Gastroesophageal sphincter (tissue), 4 donors: ENCODE data around the gene VSTM2L. TPM values are rescaled to one million over a fixed set of nuclear protein-coding genes. Genes with fewer than 3 reads are reported as not detected.

ENCODE experiments used
- ATAC-seq: fragments of 150-250 bp; one replicate; pipeline ENCODE4 v1.9.1; 2016; ENCODE audit warnings: mild to moderate bottlenecking, moderate library complexity
- H3K27ac ChIP-seq, 4 donors: fragments of 200-600 bp; sonication (generic) in 3 of 4; 1 replicate in 3 of 4; 2 replicates in 1 of 4; pipeline ENCODE4 v1.5.1; 2016 to 2019
- H3K27me3 ChIP-seq: fragments of 200-600 bp; sonication (generic); one replicate; pipeline ENCODE4 v1.5.1; 2019
- H3K36me3 ChIP-seq, 2 donors: fragments of 200-600 bp; sonication (generic); one replicate each; pipeline ENCODE4 v1.5.1; 2019; ENCODE audit warnings: control low read depth in 1 of 2
- H3K4me1 ChIP-seq, 3 donors: fragments of 200-600 bp; sonication (generic); 1 replicate in 2 of 3; 2 replicates in 1 of 3; pipeline ENCODE4 v1.5.1; 2016 to 2019; ENCODE audit warnings: control low read depth in 2 of 3
- H3K4me3 ChIP-seq, 2 donors: fragments of 200-600 bp; sonication (generic); one replicate each; pipeline ENCODE4 v1.5.1; 2019; ENCODE audit warnings: mild to moderate bottlenecking in 1 of 2, moderate library complexity in 1 of 2
- H3K9me3 ChIP-seq, 3 donors: fragments of 200-600 bp; sonication (generic); one replicate each; pipeline ENCODE4 v1.5.1; 2017 to 2019; ENCODE audit warnings: control low read depth in 2 of 3
- CTCF ChIP-seq, 4 experiments: fragments of 200-600 bp in 2 of 4; fragments of 450-650 bp in 2 of 4; sonication (generic) in 1 of 4; IDR thresholded peaks; one replicate each; pipeline ENCODE4 v1.5.1; 2017 to 2019; ENCODE audit warnings: antibody characterized with exemption in 4 of 4, mild to moderate bottlenecking in 2 of 4, moderate library complexity in 2 of 4
- EP300 ChIP-seq: sonication (generic); formaldehyde crosslinking; IDR thresholded peaks from one replicate; pipeline ENCODE4 v1.6.1; 2017; ENCODE audit warnings: antibody characterized with exemption, mild to moderate bottlenecking
- POLR2A ChIP-seq, 2 donors: fragments of 450-650 bp; IDR thresholded peaks; one replicate each; pipeline ENCODE4 v1.6.1; 2017; ENCODE audit warnings: antibody characterized with exemption in 2 of 2, mild to moderate bottlenecking in 2 of 2, moderate library complexity in 1 of 2
- POLR2AphosphoS5 ChIP-seq: sonication (generic); formaldehyde crosslinking; IDR thresholded peaks from one replicate; pipeline ENCODE4 v1.6.1; 2017; ENCODE audit warnings: antibody characterized with exemption
- WGBS, 2 donors: methylation state at CpG; one replicate each; pipeline ENCODE4 v1.1.5; 2018; ENCODE audit warnings: low coverage in 1 of 2; 5-methylcytosine and 5-hydroxymethylcytosine counted together
- total RNA-seq, 4 donors: library from RNA; depleted of rRNA; stranded (reverse); fragments of >200 nt; gene quantifications; one replicate each; pipeline ENCODE4 v1.1.0, GENCODE V29; 2016

VSTM2L gene
- total RNA-seq, 4 donors from 2014 or later: 0.94 to 8.5 (median 7.0) TPM

- peaks cover 0 to 6% (median 0%) of the 10 kb centered on the region in 3 donors for H3K4me1 ChIP-seq
- no peak for TF ChIP-seq CTCF (IDR thresholded peaks at IDR 0.05)
- no peak for TF ChIP-seq EP300
- TF ChIP-seq POLR2AphosphoS5: no peak
- no peak for ATAC-seq
These were observed 76.4 kb downstream of the VSTM2L start for GRCh38 chr20:37979021-37979985.

GRCh38 chr20:37980383-37980782 lies 77.5 kb downstream of the VSTM2L start:
- H3K27ac ChIP-seq: no peak overlapping the region
- peaks cover 0 to 39% of the 10 kb centered on the region in 2 donors for H3K36me3 ChIP-seq
- no peaks in the 10 kb centered on the region for H3K9me3 ChIP-seq
- H3K4me1 ChIP-seq: peaks cover 0 to 16% (median 0%) of the 10 kb centered on the region in 3 donors
- ATAC-seq: no peak
- H3K4me3 ChIP-seq: no peak overlapping the region
- no peak for TF ChIP-seq EP300
- no peak for TF ChIP-seq POLR2AphosphoS5
- TF ChIP-seq POLR2A (IDR thresholded peaks at IDR 0.05): no peak
- no peak for TF ChIP-seq CTCF (IDR thresholded peaks at IDR 0.05)
- no peaks in the 10 kb centered on the region for H3K27me3 ChIP-seq
- 75 to 81% methylated on average over 8 of the region's 8 CpGs for WGBS, 2 donors

More at GRCh38 chr20:37979021-37979985, 76.4 kb downstream of the VSTM2L start:
- Histone ChIP-seq H3K4me3 (no peak overlapping the region), H3K9me3 (no peaks in the 10 kb centered on the region), H3K36me3 (peaks cover 0 to 39% of the 10 kb centered on the region in 2 donors), H3K27ac (no peak overlapping the region), H3K27me3 (no peaks in the 10 kb centered on the region)
- WGBS, 2 donors: 86 to 89% methylated on average over 11 to 15 of the region's 16 CpGs

GRCh38 chr20:37980876-37981275 lies 77.9 kb downstream of the VSTM2L start:
- Histone ChIP-seq H3K4me3 (no peak overlapping the region), H3K27me3 (no peaks in the 10 kb centered on the region), H3K9me3 (no peaks in the 10 kb centered on the region), H3K36me3 (peaks cover 0 to 39% of the 10 kb centered on the region in 2 donors), H3K27ac (no peak overlapping the region), H3K4me1 (peaks cover 0 to 21% (median 0%) of the 10 kb centered on the region in 3 donors)
- no peak for ATAC-seq
- TF ChIP-seq POLR2A (IDR thresholded peaks at IDR 0.05): no peak
- TF ChIP-seq EP300: no peak
- TF ChIP-seq CTCF (IDR thresholded peaks at IDR 0.05): no peak
- TF ChIP-seq POLR2AphosphoS5: no peak
- WGBS, 2 donors: 100% methylated on average over 2 of the region's 6 CpGs; no CpG with 5 or more reads in 1 of the 2 donors

- H3K36me3 ChIP-seq: peaks cover 0 to 39% of the 10 kb centered on the region in 2 donors
- H3K4me3 ChIP-seq: no peak overlapping the region
- H3K9me3 ChIP-seq: no peaks in the 10 kb centered on the region
- no peak for ATAC-seq
- H3K4me1 ChIP-seq: peaks cover 0 to 28% (median 2%) of the 10 kb centered on the region in 3 donors
- WGBS, 2 donors: 90 to 100% methylated on average over 1 to 2 of the region's 8 CpGs
- TF ChIP-seq POLR2A (IDR thresholded peaks at IDR 0.05): no peak
- TF ChIP-seq POLR2AphosphoS5: no peak
- no peak for TF ChIP-seq EP300
- TF ChIP-seq CTCF (IDR thresholded peaks at IDR 0.05): no peak
- H3K27ac ChIP-seq: no peak overlapping the region
- no peaks in the 10 kb centered on the region for H3K27me3 ChIP-seq
These were observed 78.6 kb downstream of the VSTM2L start for GRCh38 chr20:37981568-37981967.
